Measurements from ENCODE around the gene FARS2. TPM values are rescaled to one million over a fixed set of nuclear protein-coding genes. Genes with fewer than 3 reads are reported as not detected.
A peak's percentile ranks its signal among the peaks of the same experiment; 100 is the strongest.

The FARS2 gene
- total RNA-seq, 1 donor from 2014 or later = 18.3 TPM

DNA sequence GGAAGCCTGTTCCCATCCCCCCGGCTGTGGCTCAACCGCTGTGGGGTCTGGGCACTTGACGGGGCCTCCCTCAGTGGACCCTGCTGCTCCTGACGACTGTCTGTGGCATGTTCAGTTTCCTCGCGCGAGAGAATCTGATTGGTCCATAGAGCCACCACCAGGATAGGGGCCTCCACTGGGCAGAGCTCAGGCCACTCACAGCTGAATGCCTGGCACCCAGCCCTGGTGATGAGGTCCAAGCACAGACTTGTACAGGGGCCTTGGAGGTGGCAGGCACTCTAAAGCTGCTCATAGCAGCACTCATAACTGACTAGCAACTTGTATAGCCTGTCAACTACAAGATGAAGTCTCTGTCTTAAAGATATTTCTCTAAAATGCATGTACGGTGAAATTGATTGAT is 377.4 kb downstream of the FARS2 start:
- Histone ChIP-seq H3K27me3 (no peaks in the 10 kb centered on the region), H3K4me1 (no peaks in the 10 kb centered on the region), H3K36me3 (no peaks in the 10 kb centered on the region), H3K4me3 (no peak overlapping the region), H3K27ac (no peak overlapping the region), H3K9me3 (no peaks in the 10 kb centered on the region)
- intact Hi-C loops (cut with DNase I) = no loop called here
- ATAC-seq (no peak), DNase-seq (no peak)
- TF ChIP-seq, protein P1, sequence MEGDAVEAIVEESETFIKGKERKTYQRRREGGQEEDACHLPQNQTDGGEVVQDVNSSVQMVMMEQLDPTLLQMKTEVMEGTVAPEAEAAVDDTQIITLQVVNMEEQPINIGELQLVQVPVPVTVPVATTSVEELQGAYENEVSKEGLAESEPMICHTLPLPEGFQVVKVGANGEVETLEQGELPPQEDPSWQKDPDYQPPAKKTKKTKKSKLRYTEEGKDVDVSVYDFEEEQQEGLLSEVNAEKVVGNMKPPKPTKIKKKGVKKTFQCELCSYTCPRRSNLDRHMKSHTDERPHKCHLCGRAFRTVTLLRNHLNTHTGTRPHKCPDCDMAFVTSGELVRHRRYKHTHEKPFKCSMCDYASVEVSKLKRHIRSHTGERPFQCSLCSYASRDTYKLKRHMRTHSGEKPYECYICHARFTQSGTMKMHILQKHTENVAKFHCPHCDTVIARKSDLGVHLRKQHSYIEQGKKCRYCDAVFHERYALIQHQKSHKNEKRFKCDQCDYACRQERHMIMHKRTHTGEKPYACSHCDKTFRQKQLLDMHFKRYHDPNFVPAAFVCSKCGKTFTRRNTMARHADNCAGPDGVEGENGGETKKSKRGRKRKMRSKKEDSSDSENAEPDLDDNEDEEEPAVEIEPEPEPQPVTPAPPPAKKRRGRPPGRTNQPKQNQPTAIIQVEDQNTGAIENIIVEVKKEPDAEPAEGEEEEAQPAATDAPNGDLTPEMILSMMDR (IDR thresholded peaks at IDR 0.05) = no peak

DNA sequence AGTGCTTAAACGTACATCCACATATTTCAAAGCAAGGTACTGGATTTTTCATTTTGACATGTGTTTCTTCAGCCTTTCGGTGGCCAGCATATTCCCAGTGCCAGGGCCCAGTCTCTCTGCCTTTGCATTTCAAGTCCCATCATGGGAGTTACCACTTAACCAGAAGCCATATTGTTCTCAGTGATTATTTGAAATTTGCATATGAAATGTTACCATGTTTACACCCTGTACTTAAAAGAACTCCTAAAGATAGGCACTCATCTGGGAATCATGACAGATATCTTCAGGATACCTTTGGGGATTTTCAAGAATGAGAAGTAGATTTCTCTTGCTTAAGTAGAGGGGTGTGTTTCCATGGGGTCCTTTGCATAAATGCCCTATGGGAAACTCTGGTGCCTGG is 377.9 kb downstream of the FARS2 start:
- ATAC-seq = no peak
- H3K4me1 ChIP-seq = no peaks in the 10 kb centered on the region
- no peaks in the 10 kb centered on the region for H3K36me3 ChIP-seq
- DNase-seq = no peak
- no peak overlapping the region for H3K27ac ChIP-seq
- intact Hi-C loops (cut with DNase I) = no loop called here
- H3K27me3 ChIP-seq = no peaks in the 10 kb centered on the region
- TF ChIP-seq, protein P1 (IDR thresholded peaks at IDR 0.05) = no peak
- H3K4me3 ChIP-seq = no peak overlapping the region
- H3K9me3 ChIP-seq = no peaks in the 10 kb centered on the region

DNA sequence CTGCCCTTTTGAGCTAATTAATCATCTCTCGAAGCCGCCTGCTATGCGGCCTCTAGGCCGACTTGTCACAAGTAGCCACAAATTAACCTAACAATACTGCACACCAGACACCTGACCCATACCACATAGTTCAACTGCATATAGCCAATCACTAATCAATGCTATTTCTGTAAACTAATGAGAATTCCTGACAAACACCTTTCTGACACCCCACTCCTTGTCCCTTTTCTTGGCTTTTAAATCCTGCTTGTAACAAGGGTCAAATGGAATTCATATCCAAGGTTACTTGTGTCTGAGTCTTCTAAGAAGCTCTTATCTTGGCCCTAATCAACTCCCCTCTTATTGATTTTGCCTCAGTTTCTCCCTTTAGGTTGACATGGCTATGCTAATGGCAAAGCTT is 379.3 kb downstream of the FARS2 start:
- intact Hi-C loops (cut with DNase I) = no loop called here
- H3K4me1 ChIP-seq = no peaks in the 10 kb centered on the region
- no peak overlapping the region for H3K27ac ChIP-seq
- TF ChIP-seq, protein P1 (IDR thresholded peaks at IDR 0.05) = no peak
- no peak overlapping the region for H3K4me3 ChIP-seq
- no peaks in the 10 kb centered on the region for H3K9me3 ChIP-seq
- H3K36me3 ChIP-seq = no peaks in the 10 kb centered on the region
- DNase-seq = no peak
- H3K27me3 ChIP-seq = no peaks in the 10 kb centered on the region
- no peak for ATAC-seq

DNA sequence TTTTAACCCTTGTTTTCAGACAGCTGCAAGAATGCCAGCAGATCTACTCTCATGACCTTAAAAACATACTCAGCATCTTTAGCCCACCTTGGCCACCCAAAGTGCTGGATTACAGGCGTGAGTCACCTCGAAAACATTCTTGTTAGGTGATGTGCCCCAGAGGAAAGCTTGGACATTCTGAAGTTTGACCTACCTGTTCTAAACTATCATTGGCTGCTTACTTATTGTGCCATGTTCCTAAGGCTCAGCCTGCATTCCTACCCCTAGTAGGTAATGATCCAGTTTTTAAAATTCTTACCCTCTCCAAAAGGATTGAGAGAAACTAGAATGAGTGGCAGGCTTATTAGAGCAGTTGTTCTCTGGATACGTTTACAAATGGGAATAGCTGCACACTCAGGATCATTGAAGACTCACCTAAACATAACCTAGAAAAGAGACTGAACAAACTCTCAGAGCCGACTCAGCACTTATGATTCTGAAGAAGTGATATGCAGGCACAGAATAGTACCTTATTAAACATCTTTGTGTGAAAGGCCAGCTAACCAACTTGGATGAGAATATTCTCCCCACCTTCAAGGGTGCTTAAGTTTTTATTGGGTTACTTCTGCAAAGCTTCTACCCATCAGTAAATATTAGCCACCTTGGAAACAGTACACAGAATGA is 383.3 kb downstream of the FARS2 start:
- TF ChIP-seq, protein P1 (IDR thresholded peaks at IDR 0.05) = no peak
- DNase-seq (no peak), ATAC-seq (peak; percentile 61)
- Histone ChIP-seq H3K4me1 (no peaks in the 10 kb centered on the region), H3K27ac (no peak overlapping the region), H3K4me3 (no peak overlapping the region), H3K9me3 (no peaks in the 10 kb centered on the region), H3K27me3 (no peaks in the 10 kb centered on the region), H3K36me3 (no peaks in the 10 kb centered on the region)
- intact Hi-C loops (cut with DNase I) = no loop called here

DNA sequence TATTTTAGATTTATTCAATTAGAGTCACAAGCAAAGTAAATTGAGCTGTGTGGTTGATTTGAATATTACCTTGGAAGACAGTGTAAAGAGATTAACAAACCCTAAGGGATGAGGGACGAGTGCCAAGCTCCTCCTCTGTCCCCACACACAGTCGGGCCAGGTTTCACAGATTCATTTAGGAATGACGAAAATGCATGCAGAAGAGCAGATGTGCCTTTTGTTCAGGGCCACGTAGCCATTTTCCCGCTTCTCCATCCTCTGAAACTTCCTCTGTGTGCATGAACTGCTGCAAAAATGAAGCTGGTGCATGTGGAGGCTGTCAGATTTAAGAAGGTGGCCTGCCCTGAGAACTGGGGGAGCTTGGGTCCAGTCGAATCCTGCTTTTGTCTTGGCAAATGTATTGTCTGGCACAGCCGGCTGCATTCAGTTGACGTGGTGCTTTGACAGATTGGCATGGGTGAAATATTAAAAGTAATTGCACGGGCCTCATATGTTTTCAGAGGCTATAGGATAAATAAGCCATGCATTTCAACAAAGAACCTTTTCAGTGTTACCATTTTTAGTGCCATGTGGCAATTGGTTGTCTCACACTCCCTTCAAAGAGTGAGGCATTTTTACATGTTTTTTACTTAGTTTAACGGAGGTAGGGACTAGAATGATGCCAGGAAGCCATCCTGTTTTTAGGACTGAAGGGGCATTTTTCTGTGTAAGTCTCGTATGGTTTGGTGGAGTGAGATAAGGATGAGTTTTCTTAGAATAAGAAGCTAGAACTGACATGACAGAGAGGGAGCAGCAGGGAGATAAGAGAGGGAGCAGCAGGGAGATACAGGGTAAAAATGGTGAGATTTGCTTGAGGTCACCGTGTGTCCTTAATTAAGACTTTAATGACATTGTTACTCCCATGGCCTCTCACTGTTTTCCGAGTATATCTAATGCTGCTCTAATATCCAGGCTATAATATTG is 384.3 kb downstream of the FARS2 start:
- Histone ChIP-seq H3K4me1 (no peaks in the 10 kb centered on the region), H3K27me3 (no peaks in the 10 kb centered on the region), H3K4me3 (no peak overlapping the region), H3K9me3 (no peaks in the 10 kb centered on the region), H3K27ac (no peak overlapping the region), H3K36me3 (no peaks in the 10 kb centered on the region)
- TF ChIP-seq, protein P1 (IDR thresholded peaks at IDR 0.05) = no peak
- intact Hi-C loops (cut with DNase I) = no loop called here
- ATAC-seq (no peak), DNase-seq (no peak)

Data from upper lobe of right lung (tissue), 1 donor.